ENCODE data around the gene NUTM2E. TPM values are rescaled to one million over a fixed set of nuclear protein-coding genes. Genes with fewer than 3 reads are reported as not detected.
"Not testable (repeated sequence)": the region's sequence is repeated elsewhere in the genome, so short reads cannot be mapped to it uniquely, and the experiment has no call there.

The NUTM2E gene
- total and polyA plus RNA-seq, 4 donors, result 0.31 to 1.1 (median 0.78) TPM

DNA sequence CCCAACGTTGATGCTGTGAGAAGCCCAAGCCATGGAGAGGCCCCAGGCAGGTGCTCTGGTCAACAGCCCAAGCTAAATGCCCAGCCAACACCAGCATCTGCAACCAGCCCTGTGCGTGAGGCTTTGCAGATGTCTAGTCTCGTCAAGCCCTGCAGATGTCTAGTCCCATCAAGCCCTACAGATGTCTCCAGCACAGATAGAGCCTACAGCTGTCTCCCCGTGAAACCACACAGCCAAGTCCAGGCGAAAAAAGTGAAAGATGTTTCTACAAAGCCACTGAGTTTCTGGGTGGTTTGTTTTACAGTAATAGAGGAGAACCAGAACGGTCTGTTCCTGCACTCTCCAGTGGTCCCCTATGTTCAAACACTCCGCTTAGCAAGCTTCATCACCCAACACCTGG is 41.5 kb downstream of the NUTM2E start:
- not testable (repeated sequence) for H3K27ac ChIP-seq (ENCODE audit: low read depth in 1 of 2, low read length in 1 of 2); H3K4me3 ChIP-seq; DNase-seq; H3K4me1 ChIP-seq (ENCODE audit: control insufficient read depth in 5 of 5, insufficient read depth in 5 of 5, low read length in 5 of 5); ATAC-seq (ENCODE audit: insufficient read depth, low FRiP score); H3K36me3 ChIP-seq (ENCODE audit: control insufficient read depth in 4 of 4, insufficient read depth in 4 of 4, low read length in 4 of 4); H3K27me3 ChIP-seq (ENCODE audit: control insufficient read depth in 3 of 3, insufficient read depth in 3 of 3, low read length in 2 of 3); H3K9ac ChIP-seq (ENCODE audit: insufficient read depth in 1 of 2, low read length in 2 of 2); H3K9me3 ChIP-seq (ENCODE audit: control insufficient read depth in 4 of 4, insufficient read depth in 3 of 4, low read length in 3 of 4)
- WGBS, 2 donors, result 90 to 94% methylated on average over 4 to 5 of the region's 7 CpGs

- not testable (repeated sequence) for H3K27me3 ChIP-seq (ENCODE audit: control insufficient read depth in 3 of 3, insufficient read depth in 3 of 3, low read length in 2 of 3); H3K9ac ChIP-seq (ENCODE audit: insufficient read depth in 1 of 2, low read length in 2 of 2); H3K4me1 ChIP-seq (ENCODE audit: control insufficient read depth in 5 of 5, insufficient read depth in 5 of 5, low read length in 5 of 5); H3K36me3 ChIP-seq (ENCODE audit: control insufficient read depth in 4 of 4, insufficient read depth in 4 of 4, low read length in 4 of 4); H3K27ac ChIP-seq (ENCODE audit: low read depth in 1 of 2, low read length in 1 of 2); ATAC-seq (ENCODE audit: insufficient read depth, low FRiP score); H3K9me3 ChIP-seq (ENCODE audit: control insufficient read depth in 4 of 4, insufficient read depth in 3 of 4, low read length in 3 of 4); DNase-seq; H3K4me3 ChIP-seq
- 75 to 85% methylated on average over 5 of the region's 5 CpGs for WGBS, 2 donors
Observed at GRCh38 chr10:79869439-79870097, 43.0 kb downstream of the NUTM2E start.

DNA sequence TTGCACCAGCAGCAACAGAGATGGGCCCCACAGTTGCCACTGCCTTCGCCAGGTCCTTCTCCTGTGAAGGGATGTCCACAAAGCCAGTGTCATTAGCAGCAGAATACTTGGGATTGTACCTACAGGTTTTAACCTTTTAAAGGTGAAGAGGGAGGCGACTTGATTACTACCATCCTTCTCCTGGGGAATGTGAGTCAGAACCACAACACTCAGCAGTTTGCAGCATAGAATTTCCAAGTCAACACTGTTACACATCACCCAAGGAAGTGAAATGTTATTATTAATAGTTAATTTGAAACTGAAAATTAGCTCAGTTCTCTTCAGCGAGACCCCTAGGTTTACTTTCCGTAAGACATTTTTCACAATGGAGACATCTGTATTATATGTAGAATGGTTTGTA is 45.2 kb downstream of the NUTM2E start:
- WGBS, 2 donors, result 95 to 97% methylated on average over 2 to 3 of the region's 4 CpGs
- H3K9me3 ChIP-seq (ENCODE audit: control insufficient read depth in 4 of 4, insufficient read depth in 3 of 4, low read length in 3 of 4); H3K9ac ChIP-seq (ENCODE audit: insufficient read depth in 1 of 2, low read length in 2 of 2); DNase-seq; H3K4me3 ChIP-seq; H3K36me3 ChIP-seq (ENCODE audit: control insufficient read depth in 4 of 4, insufficient read depth in 4 of 4, low read length in 4 of 4); H3K4me1 ChIP-seq (ENCODE audit: control insufficient read depth in 5 of 5, insufficient read depth in 5 of 5, low read length in 5 of 5); ATAC-seq (ENCODE audit: insufficient read depth, low FRiP score); H3K27ac ChIP-seq (ENCODE audit: low read depth in 1 of 2, low read length in 1 of 2); H3K27me3 ChIP-seq (ENCODE audit: control insufficient read depth in 3 of 3, insufficient read depth in 3 of 3, low read length in 2 of 3): not testable (repeated sequence)

Other genes with a start within 250 kb of the NUTM2E start
- gene SFTPA1, start 215.8 kb upstream of the NUTM2E start, total RNA-seq, result 1,000 to 10,000 TPM; 3,820 to 8,195 TPM
- gene SFTPA1, start 215.8 kb upstream of the NUTM2E start, polyA plus RNA-seq, result 1,000 to 10,000 TPM; 3,653 to 7,035 TPM
- gene NUTM2B, start 123.5 kb upstream of the NUTM2E start, total RNA-seq, result 1 to 10 TPM in 1 of 2 donors, under 1 TPM in 1; 0.31 to 1.3 TPM
- gene NUTM2B, start 123.5 kb upstream of the NUTM2E start, polyA plus RNA-seq, result 1 to 10 TPM in 1 of 2 donors, under 1 TPM in 1; 0.07 to 1.7 TPM
- gene SFTPD, start 122.4 kb downstream of the NUTM2E start, total RNA-seq, result 100 to 1,000 TPM; 216 to 661 TPM
- 100 to 1,000 TPM; 635 to 636 TPM for gene SFTPD, start 122.4 kb downstream of the NUTM2E start, polyA plus RNA-seq